K562 (cell line): ENCODE results near the gene SCNN1A. TPM values are rescaled to one million over a fixed set of nuclear protein-coding genes. Genes with fewer than 3 reads are reported as not detected.

Experiments
- ATAC-seq: fragments of 200-7000 bp; cut with Tn5 transposase; 3 replicates; pipeline ENCODE4 v1.9.1; 2020; ENCODE audit warnings: moderate library complexity
- BruUV-seq: library from RNA; stranded (reverse); fragments of 400-500 nt; replicated peaks from 2 replicates; lab custom pipeline; 2021; lab: Mats Ljungman, UMichigan
- CTCF ChIA-PET: fragments of 300-600 bp; formaldehyde crosslinking; extraction: SDS; loops from one replicate; lab custom pipeline; 2021; ENCODE audit warnings: low intra/inter-chr PET ratio; lab: Yijun Ruan, JAX
- POLR2A ChIA-PET: fragments of 300-600, 350-650 bp; sonication (Branson Sonifier 250); formaldehyde crosslinking; extraction: SDS; loops from one replicate; lab custom pipeline; 2021; ENCODE audit warnings: antibody characterized with exemption, inconsistent platforms; lab: Yijun Ruan, JAX
- DNase-seq, 4 experiments: peaks; one replicate each; pipeline versions ENCODE4 v3.0.0 to v3.0.0-alpha.2; 2011 to 2018; ENCODE audit warnings: low spot score in 3 of 4, mixed read lengths in 3 of 4; ENCODE audit errors: extremely low read depth in 1 of 4
- FAIRE-seq: peaks from 2 replicates; lab custom pipeline; 2011; peaks lifted over from hg19 to GRCh38; lab: Jason Lieb, UNC
- H2AFZ ChIP-seq: 2 replicates; pipeline ENCODE4 v1.6.0; 2011; ENCODE audit warnings: low read depth, low read length, control low read depth, inconsistent platforms
- H3K27ac ChIP-seq: fragments of 200-600 bp; 3 replicates; pipeline ENCODE4 v1.8.0; 2011; ENCODE audit warnings: low read depth, mild to moderate bottlenecking, control low read depth, inconsistent platforms, low read length, moderate library complexity, mixed read lengths; ENCODE audit errors: extremely low read depth
- H3K27me3 ChIP-seq, 2 experiments: fragments of 300-600 bp in 1 of 2; 2 replicates in 1 of 2; 3 replicates in 1 of 2; pipeline versions ENCODE4 v1.6.0 to v1.8.0; 2011; ENCODE audit warnings: inconsistent platforms in 2 of 2, low read length in 2 of 2, mild to moderate bottlenecking in 1 of 2, mixed read lengths in 1 of 2, moderate library complexity in 1 of 2; ENCODE audit not compliant: control insufficient read depth in 2 of 2, insufficient read depth in 2 of 2
- H3K36me3 ChIP-seq: fragments of 300-600 bp; 3 replicates; pipeline ENCODE4 v1.8.0; 2011; ENCODE audit warnings: mild to moderate bottlenecking, low read length, inconsistent platforms; ENCODE audit not compliant: control insufficient read depth, insufficient read depth
- H3K4me1 ChIP-seq, 2 experiments: fragments of 200-600 bp in 1 of 2; replicated peaks in 1 of 2; 2 replicates in 1 of 2; 3 replicates in 1 of 2; pipeline versions ENCODE4 v1.5.1 to v1.8.0; 2011; ENCODE audit warnings: inconsistent platforms in 2 of 2, low read length in 2 of 2, mild to moderate bottlenecking in 1 of 2, mixed read lengths in 1 of 2, moderate library complexity in 1 of 2; ENCODE audit not compliant: control insufficient read depth in 2 of 2, insufficient read depth in 2 of 2
- H3K4me2 ChIP-seq: 2 replicates; pipeline ENCODE4 v1.6.1; 2011; ENCODE audit warnings: low read length, control low read depth, inconsistent platforms, mixed read lengths; ENCODE audit not compliant: insufficient read depth
- H3K4me3 ChIP-seq: fragments of 200-600 bp; sonication (generic), shearing (Covaris generic); 2 replicates; pipeline ENCODE4 v1.5.1; 2016; ENCODE audit warnings: control low read depth, inconsistent platforms
- H3K79me2 ChIP-seq: fragments of 200-600 bp; 3 replicates; pipeline ENCODE4 v1.8.0; 2011; ENCODE audit warnings: low read length, inconsistent platforms; ENCODE audit not compliant: control insufficient read depth, insufficient read depth
- H3K9ac ChIP-seq, 2 experiments: 2 replicates each; pipeline versions ENCODE4 v1.6.0 to v1.6.1; 2011; ENCODE audit warnings: low read depth in 2 of 2, low read length in 2 of 2, control low read depth in 1 of 2, inconsistent platforms in 1 of 2, mild to moderate bottlenecking in 1 of 2, mixed read lengths in 1 of 2; ENCODE audit not compliant: insufficient read depth in 1 of 2
- H3K9me1 ChIP-seq: one replicate; pipeline ENCODE4 v1.6.0; 2011; ENCODE audit warnings: inconsistent platforms, mild to moderate bottlenecking, low read length, moderate library complexity; ENCODE audit not compliant: control insufficient read depth, insufficient read depth
- H3K9me3 ChIP-seq: replicated peaks from 2 replicates; pipeline ENCODE4 v1.5.1; 2011; ENCODE audit warnings: low read depth, low read length, inconsistent platforms; ENCODE audit not compliant: control insufficient read depth, insufficient read depth
- H4K20me1 ChIP-seq: replicated peaks from 2 replicates; pipeline ENCODE4 v1.6.1; 2011; ENCODE audit warnings: low read length, inconsistent platforms, mixed read lengths; ENCODE audit not compliant: control insufficient read depth, insufficient read depth
- CHD7 ChIP-seq: fragments of 200-600 bp; sonication (generic); IDR thresholded peaks from one replicate; pipeline ENCODE4 v1.6.1; 2012; ENCODE audit warnings: mild to moderate bottlenecking, low read depth, low read length, inconsistent platforms
- MBD2 ChIP-seq: sonication (generic); IDR thresholded peaks from 2 replicates; pipeline ENCODE4 v1.6.1; 2016; ENCODE audit warnings: low read depth, borderline replicate concordance
- WGBS: fragments of 100-300 bp; shearing (Covaris generic); methylation state at CpG from one replicate; pipeline ENCODE4 v1.1.6; 2016; ENCODE audit warnings: low coverage, mixed read lengths; ENCODE audit not compliant: insufficient coverage; ENCODE audit errors: missing lambda C conversion rate; 5-methylcytosine and 5-hydroxymethylcytosine counted together
- in situ Hi-C: fragments of 300-500 bp; cut with MboI; formaldehyde crosslinking; loops from 4 replicates; pipeline ENCODE4 v1.15.0; 2018; ENCODE audit warnings: inconsistent platforms, mixed read lengths
- intact Hi-C: fragments of 100-400 bp; cut with micrococcal nuclease; formaldehyde crosslinking; loops from 2 replicates; pipeline ENCODE4 v1.14.2; 2022
- polyA plus RNA-seq, 8 experiments: library from polyadenylated mRNA; depleted of rRNA in 4 of 8; stranded (reverse) in 5 of 8; unstranded in 3 of 8; fragments of >200 nt; fragmentation: Nextera tagmentation in 2 of 8; fragmentation: Illumina TruSeq in 1 of 8; extraction: Ambion mirVana in 2 of 8; extraction: Trizol in 1 of 8; gene quantifications; 2 replicates each; pipeline versions ENCODE4 v1.2.1 to v1.2.3, GENCODE V29; 2011 to 2014; ENCODE audit warnings: inconsistent platforms in 1 of 8, missing spikeins in 1 of 8
- total RNA-seq, 7 experiments: library from RNA; depleted of rRNA in 6 of 7; stranded (reverse); fragments of >200 nt in 6 of 7; fragmentation: Illumina TruSeq in 2 of 7; extraction: Trizol in 2 of 7; gene quantifications; 2 replicates each; pipeline versions ENCODE4 v1.2.1 to v1.2.3, GENCODE V29; 2011 to 2021; ENCODE audit warnings: low replicate concordance in 1 of 7

SCNN1A gene
- total and polyA plus RNA-seq, 9 of the 15 experiments (the other 6 are each of a cell fraction or from before 2014, with no cell fraction given): 0.15 to 0.49 (median 0.32) TPM; not detected in 5

GRCh38 chr12:6303071-6303470 is 72.3 kb downstream of the SCNN1A start:
- POLR2A ChIA-PET: interaction anchor here (0.7 kb wide), 2 partner anchors 33 to 265 kb away, joined by 3 to 4 read pairs; no protein-coding TSS in a partner anchor

More at GRCh38 chr12:6303071-6303470, 72.3 kb downstream of the SCNN1A start:
- intact Hi-C loops: no loop called here
- no peak overlapping the region for H3K4me2 ChIP-seq
- 26% methylated on average over 5 of the region's 5 CpGs for WGBS
- in situ Hi-C loops: no loop called here
- DNase-seq (no peak), FAIRE-seq (no peak)
- H3K27me3 ChIP-seq: no peaks in the 10 kb centered on the region
- H2AFZ ChIP-seq: no peak overlapping the region
- no peak overlapping the region for H3K4me3 ChIP-seq
- CTCF ChIA-PET: interaction anchor here (0.5 kb wide), 1 partner anchor 98 kb away, joined by 3 read pairs; no protein-coding TSS in a partner anchor
- TF ChIP-seq CHD7 (peak; percentile 83), MBD2 (no peak)
- TF ChIP-seq, all 486 proteins: peak for 1
- no peak overlapping the region for H3K9ac ChIP-seq
- ATAC-seq: no peak
- H3K36me3 ChIP-seq: no peaks in the 10 kb centered on the region
- H3K9me1 ChIP-seq: no peaks in the 10 kb centered on the region
- no peaks in the 10 kb centered on the region; a peak in 1 of 5 replicates for H3K4me1 ChIP-seq
- H4K20me1 ChIP-seq: no peaks in the 10 kb centered on the region
- no peaks in the 10 kb centered on the region for H3K9me3 ChIP-seq
- H3K27ac ChIP-seq: no peak overlapping the region
- no peaks in the 10 kb centered on the region for H3K79me2 ChIP-seq
- no TSS peak for BruUV-seq
